Activated CD4-positive, alpha-beta T cell treated with anti-CD3 and anti-CD28 coated beads, Interleukin-2, Interleukin-6, amounts not matched to agents 100 ng/mL and 50 ng/mL, durations not matched to agents 16 hours and 8 hours (primary cell): ENCODE measurements around the gene EIF3K.
"Not testable (repeated sequence)": the region's sequence is repeated elsewhere in the genome, so short reads cannot be mapped to it uniquely, and the experiment has no call there.

Source experiments
- DNase-seq: peaks from one replicate; pipeline ENCODE4 v3.0.0-alpha.2; 2020

Gene EIF3K

GRCh38 chr19:38618590-38619360 is at the start of gene EIF3K:
Gene EIF3K, plus strand, starts transcription at chr19:38619188. Its CDS starts 81 bp downstream, at chr19:38619269.
- DNase-seq, result peak; percentile 100

- no peak for DNase-seq
Measured at GRCh38 chr19:38569368-38569983, 49.5 kb upstream of the EIF3K start.

GRCh38 chr19:38571682-38572081 is 47.3 kb upstream of the EIF3K start:
- no peak for DNase-seq

GRCh38 chr19:38577826-38578225 is 41.2 kb upstream of the EIF3K start:
- no peak for DNase-seq

- not testable (repeated sequence) for DNase-seq
Measured at GRCh38 chr19:38579304-38579703, 39.7 kb upstream of the EIF3K start.

GRCh38 chr19:38580080-38580479 is 38.9 kb upstream of the EIF3K start:
- no peak for DNase-seq

GRCh38 chr19:38583219-38583984 is 35.6 kb upstream of the EIF3K start:
- no peak for DNase-seq

- no peak for DNase-seq
Measured at GRCh38 chr19:38583985-38584305, 35.0 kb upstream of the EIF3K start.

- DNase-seq, result no peak
Measured at GRCh38 chr19:38587562-38587961, 31.4 kb upstream of the EIF3K start.

GRCh38 chr19:38588041-38588440 is 30.9 kb upstream of the EIF3K start:
- no peak for DNase-seq

GRCh38 chr19:38592940-38593339 is 26.0 kb upstream of the EIF3K start:
- DNase-seq, result no peak

GRCh38 chr19:38596057-38596981 is 22.7 kb upstream of the EIF3K start:
- peak; percentile 27 for DNase-seq

- no peak for DNase-seq
Measured at GRCh38 chr19:38597075-38597474, 21.9 kb upstream of the EIF3K start.

GRCh38 chr19:38599722-38600121 is 19.3 kb upstream of the EIF3K start:
- DNase-seq, result no peak

GRCh38 chr19:38602856-38603255 is 16.1 kb upstream of the EIF3K start:
- DNase-seq, result not testable (repeated sequence)

GRCh38 chr19:38606131-38606530 is 12.9 kb upstream of the EIF3K start:
- DNase-seq, result no peak

- DNase-seq, result no peak
Measured at GRCh38 chr19:38614289-38614688, 4.7 kb upstream of the EIF3K start.

GRCh38 chr19:38615007-38615581 is 3.9 kb upstream of the EIF3K start:
- no peak for DNase-seq

- peak; percentile 44 for DNase-seq
Measured at GRCh38 chr19:38616265-38616664, 2.7 kb upstream of the EIF3K start.

GRCh38 chr19:38617283-38617763 is 1.7 kb upstream of the EIF3K start:
- DNase-seq, result peak; percentile 48

GRCh38 chr19:38617764-38618589 is 1.0 kb upstream of the EIF3K start, which contains the start of gene MAP4K1:
Gene MAP4K1, minus strand, starts transcription at chr19:38617953. Its CDS starts 58 bp downstream, at chr19:38617895.
- peak; percentile 87 for DNase-seq
